ENCODE measurements around the gene COQ2. TPM values are rescaled to one million over a fixed set of nuclear protein-coding genes. Genes with fewer than 3 reads are reported as not detected.
A peak's percentile ranks its signal among the peaks of the same experiment; 100 is the strongest.
"Not testable (repeated sequence)": the region's sequence is repeated elsewhere in the genome, so short reads cannot be mapped to it uniquely, and the experiment has no call there.

Gene COQ2
- total RNA-seq, 1 donor from 2014 or later: 19.2 TPM

GRCh38 chr4:83234902-83235644 lies 49.5 kb downstream of the COQ2 start:
- H3K4me3 Mint-ChIP-seq (ENCODE audit: low read depth): no peak overlapping the region
- H3K27me3 Mint-ChIP-seq: no peaks in the 10 kb centered on the region
- no peak for TF ChIP-seq CTCF (IDR thresholded peaks at IDR 0.05; ENCODE audit: unreplicated experiment)
- peaks cover 21% of the 10 kb centered on the region for H3K4me1 Mint-ChIP-seq (ENCODE audit: low read depth)
- DNase-seq (ENCODE audit: low spot score, unreplicated experiment): no peak
- peak overlapping the region; percentile 15 for H3K27ac Mint-ChIP-seq
- H3K9me3 Mint-ChIP-seq (ENCODE audit: low read depth): no peaks in the 10 kb centered on the region
- H3K36me3 Mint-ChIP-seq (ENCODE audit: insufficient read depth): no peaks in the 10 kb centered on the region

- H3K27ac Mint-ChIP-seq; H3K27me3 Mint-ChIP-seq; DNase-seq (ENCODE audit: low spot score, unreplicated experiment); H3K9me3 Mint-ChIP-seq (ENCODE audit: low read depth); H3K36me3 Mint-ChIP-seq (ENCODE audit: insufficient read depth); H3K4me3 Mint-ChIP-seq (ENCODE audit: low read depth): not testable (repeated sequence)
- peaks cover 21% of the 10 kb centered on the region for H3K4me1 Mint-ChIP-seq (ENCODE audit: low read depth)
These were observed 50.2 kb downstream of the COQ2 start for GRCh38 chr4:83234387-83234786.

GRCh38 chr4:83232082-83232481 lies 52.5 kb downstream of the COQ2 start:
- TF ChIP-seq CTCF (IDR thresholded peaks at IDR 0.05; ENCODE audit: unreplicated experiment): no peak

GRCh38 chr4:83231620-83232076 lies 53.0 kb downstream of the COQ2 start:
- Mint-ChIP-seq H3K4me1 (ENCODE audit: low read depth) (peaks cover 21% of the 10 kb centered on the region), H3K27me3 (no peaks in the 10 kb centered on the region), H3K36me3 (ENCODE audit: insufficient read depth) (peaks cover 2% of the 10 kb centered on the region), H3K9me3 (ENCODE audit: low read depth) (no peaks in the 10 kb centered on the region), H3K4me3 (ENCODE audit: low read depth) (no peak overlapping the region), H3K27ac (no peak overlapping the region)
- no peak for DNase-seq (ENCODE audit: low spot score, unreplicated experiment)
- TF ChIP-seq CTCF (IDR thresholded peaks at IDR 0.05; ENCODE audit: unreplicated experiment): no peak

More at GRCh38 chr4:83232082-83232481, 52.5 kb downstream of the COQ2 start:
- Mint-ChIP-seq H3K4me1 (ENCODE audit: low read depth) (peaks cover 21% of the 10 kb centered on the region), H3K36me3 (ENCODE audit: insufficient read depth) (peaks cover 2% of the 10 kb centered on the region), H3K4me3 (ENCODE audit: low read depth) (no peak overlapping the region), H3K27me3 (no peaks in the 10 kb centered on the region), H3K9me3 (ENCODE audit: low read depth) (no peaks in the 10 kb centered on the region), H3K27ac (no peak overlapping the region)
- no peak for DNase-seq (ENCODE audit: low spot score, unreplicated experiment)

- no peak for TF ChIP-seq CTCF (IDR thresholded peaks at IDR 0.05; ENCODE audit: unreplicated experiment)
- Mint-ChIP-seq H3K27ac (no peak overlapping the region), H3K9me3 (ENCODE audit: low read depth) (no peaks in the 10 kb centered on the region), H3K4me1 (ENCODE audit: low read depth) (peaks cover 16% of the 10 kb centered on the region), H3K4me3 (ENCODE audit: low read depth) (no peak overlapping the region), H3K36me3 (ENCODE audit: insufficient read depth) (peaks cover 2% of the 10 kb centered on the region), H3K27me3 (no peaks in the 10 kb centered on the region)
- DNase-seq (ENCODE audit: low spot score, unreplicated experiment): no peak
These were observed 53.7 kb downstream of the COQ2 start for GRCh38 chr4:83230928-83231327.

GRCh38 chr4:83229791-83230190 lies 54.8 kb downstream of the COQ2 start:
- H3K27ac Mint-ChIP-seq: no peak overlapping the region
- H3K9me3 Mint-ChIP-seq (ENCODE audit: low read depth): no peaks in the 10 kb centered on the region
- peaks cover 5% of the 10 kb centered on the region for H3K4me1 Mint-ChIP-seq (ENCODE audit: low read depth)
- no peak overlapping the region for H3K4me3 Mint-ChIP-seq (ENCODE audit: low read depth)
- H3K27me3 Mint-ChIP-seq: no peaks in the 10 kb centered on the region
- DNase-seq (ENCODE audit: low spot score, unreplicated experiment): no peak
- no peak for TF ChIP-seq CTCF (IDR thresholded peaks at IDR 0.05; ENCODE audit: unreplicated experiment)
- H3K36me3 Mint-ChIP-seq (ENCODE audit: insufficient read depth): peaks cover 2% of the 10 kb centered on the region
